Ishikawa (cell line): Measurements from ENCODE around the gene FARSA.
"Not testable (repeated sequence)": the region's sequence is repeated elsewhere in the genome, so short reads cannot be mapped to it uniquely, and the experiment has no call there.

Source experiments
- CEBPB ChIP-seq: IDR thresholded peaks from 2 replicates; pipeline ENCODE4 v1.6.1; 2012
- RAD21 ChIP-seq: IDR thresholded peaks from 2 replicates; pipeline ENCODE4 v1.6.1; 2012; ENCODE audit warnings: low read depth
- TAF1 ChIP-seq: IDR thresholded peaks from 2 replicates; pipeline ENCODE4 v1.6.1; 2012; ENCODE audit warnings: low read depth, mild to moderate bottlenecking

DNA sequence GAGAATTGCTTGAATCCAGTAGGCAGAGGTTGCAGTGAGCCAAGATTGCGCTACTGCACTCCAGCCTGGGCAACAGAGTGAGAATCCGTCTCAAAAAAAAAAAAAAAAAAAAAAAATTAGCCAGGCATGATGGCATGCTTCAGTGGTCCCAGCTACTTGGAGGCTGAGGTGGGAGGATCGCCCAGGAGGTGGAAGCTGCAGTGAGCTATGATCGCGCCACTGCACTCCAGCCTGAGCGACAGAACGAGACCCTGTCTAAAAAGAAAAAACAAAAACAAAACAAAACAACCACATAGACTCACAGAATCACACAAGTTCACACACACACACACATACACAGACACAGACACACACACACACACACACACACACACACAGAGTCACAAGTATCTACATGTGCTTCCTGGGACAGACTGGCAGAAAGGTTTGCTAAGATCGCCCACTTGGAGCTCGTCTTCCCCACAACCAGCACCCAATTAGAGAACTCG lies 43.2 kb downstream of the FARSA start:
- TF ChIP-seq RAD21, CEBPB, TAF1: not testable (repeated sequence)
